Measurements from ENCODE around the gene INPP5A. TPM values are rescaled to one million over a fixed set of nuclear protein-coding genes. Genes with fewer than 3 reads are reported as not detected.
A peak's percentile ranks its signal among the peaks of the same experiment; 100 is the strongest.

Gene INPP5A
- total and polyA plus RNA-seq, 4 donors: 34.7 to 43.5 (median 41.2) TPM

DNA sequence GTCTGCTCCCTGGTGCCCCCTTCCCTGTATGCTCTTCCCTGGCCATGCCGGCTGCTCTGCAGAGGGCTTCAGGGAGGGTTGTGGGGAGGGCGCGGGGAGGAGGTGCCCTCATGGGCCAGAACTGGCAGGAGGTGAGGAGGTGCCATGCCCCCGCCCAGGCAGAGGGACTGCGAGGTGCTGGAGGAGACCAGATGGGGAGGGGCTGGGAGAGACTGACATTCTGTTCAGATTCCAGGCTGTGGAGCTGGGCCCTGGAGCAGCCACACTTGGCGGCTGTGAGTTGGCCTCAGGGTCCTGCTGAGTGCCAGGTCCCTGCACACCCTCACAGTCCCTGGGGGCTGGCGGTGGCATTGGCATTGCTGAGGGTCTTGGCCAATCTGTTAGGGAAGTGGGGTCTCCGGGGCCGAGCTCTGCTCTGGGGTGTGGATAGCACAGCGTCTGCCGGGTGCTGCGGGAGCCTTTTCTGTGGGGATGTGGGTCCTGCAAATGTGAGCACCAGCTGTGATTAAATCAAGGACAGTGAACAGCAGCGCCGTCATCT is 25.4 kb downstream of the INPP5A start:
- H3K27ac ChIP-seq (ENCODE audit: low read depth, low read length): no peak overlapping the region
- no peaks in the 10 kb centered on the region for H3K27me3 ChIP-seq (ENCODE audit: control insufficient read depth, insufficient read depth, low read length)
- no peak overlapping the region for H3K4me3 ChIP-seq (ENCODE audit: low read depth, low read length)
- H3K4me1 ChIP-seq (ENCODE audit: control insufficient read depth, insufficient read depth, low read length): peaks cover 19% of the 10 kb centered on the region
- H3K36me3 ChIP-seq (ENCODE audit: control insufficient read depth, insufficient read depth, low read length): peaks cover 16% of the 10 kb centered on the region
- peaks cover 2% of the 10 kb centered on the region for H3K9me3 ChIP-seq (ENCODE audit: control insufficient read depth, insufficient read depth, low read length)
- no peak for DNase-seq (ENCODE audit: low read depth in 4 of 6, low spot score in 6 of 6)
- WGBS (ENCODE audit: insufficient coverage): 92% methylated on average over 10 of the region's 14 CpGs

DNA sequence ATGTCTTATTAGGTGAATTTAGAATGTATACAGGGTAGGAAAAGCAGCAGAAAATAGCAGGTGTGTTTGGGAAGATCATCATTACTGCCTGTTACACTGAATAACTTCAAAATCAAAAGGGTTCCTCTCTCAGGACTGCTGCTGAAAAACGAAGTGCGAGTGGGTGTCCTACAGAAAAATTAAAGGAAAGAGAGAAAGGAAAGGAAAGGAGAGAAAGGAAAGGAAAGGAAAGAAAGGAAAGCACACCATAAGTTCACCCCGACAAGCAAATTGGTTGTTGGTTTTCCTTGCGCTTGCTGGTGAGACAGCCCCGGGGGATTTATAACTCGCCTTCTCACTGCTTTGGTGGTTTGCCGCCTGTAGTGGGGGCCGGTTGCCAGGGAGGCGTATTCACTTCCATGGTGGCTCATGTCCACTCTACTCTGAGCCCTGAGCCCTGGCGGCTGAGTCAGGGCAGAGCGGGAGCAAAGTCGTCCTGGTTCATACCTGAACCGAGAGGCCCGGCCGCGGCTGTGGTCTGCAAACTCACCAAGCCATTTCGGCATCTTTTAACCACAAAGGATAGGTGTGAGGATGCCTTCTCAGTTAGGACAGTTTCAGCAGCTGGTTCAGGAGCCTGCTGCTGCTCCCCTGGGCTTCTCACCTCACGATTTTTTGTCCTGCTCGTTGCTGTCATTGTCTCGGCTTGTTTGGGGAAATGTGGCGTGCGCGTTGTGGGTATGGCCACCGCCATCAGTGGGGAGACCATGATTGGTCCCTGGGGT is 26.1 kb downstream of the INPP5A start:
- Histone ChIP-seq H3K4me3 (ENCODE audit: low read depth, low read length) (no peak overlapping the region), H3K27ac (ENCODE audit: low read depth, low read length) (no peak overlapping the region), H3K27me3 (ENCODE audit: control insufficient read depth, insufficient read depth, low read length) (no peaks in the 10 kb centered on the region), H3K9me3 (ENCODE audit: control insufficient read depth, insufficient read depth, low read length) (peaks cover 2% of the 10 kb centered on the region), H3K4me1 (ENCODE audit: control insufficient read depth, insufficient read depth, low read length) (peaks cover 19% of the 10 kb centered on the region), H3K36me3 (ENCODE audit: control insufficient read depth, insufficient read depth, low read length) (peaks cover 14% of the 10 kb centered on the region)
- peak in 2 of 6 donors; percentile 15 to 43 for DNase-seq (ENCODE audit: low read depth in 4 of 6, low spot score in 6 of 6)
- WGBS (ENCODE audit: insufficient coverage): 65% methylated on average over 20 of the region's 24 CpGs

DNA sequence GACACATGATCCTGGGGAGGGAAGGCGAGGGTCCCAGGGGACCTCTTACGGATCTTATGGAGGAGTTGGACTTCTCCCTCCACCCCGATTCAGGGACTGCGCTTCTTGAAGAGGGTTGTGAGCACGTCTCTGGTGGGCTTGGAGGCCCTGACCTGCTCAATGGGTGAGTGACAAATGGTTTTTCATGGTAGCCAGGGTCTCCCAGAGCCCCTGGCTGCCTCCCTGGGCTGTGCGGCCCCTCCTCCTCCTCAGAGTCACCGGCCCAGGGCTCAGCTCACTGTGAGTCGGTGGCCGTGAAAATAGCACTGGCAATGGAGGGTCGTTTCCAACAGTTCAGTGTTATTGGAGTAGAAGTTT is 26.6 kb downstream of the INPP5A start:
- peaks cover 2% of the 10 kb centered on the region for H3K9me3 ChIP-seq (ENCODE audit: control insufficient read depth, insufficient read depth, low read length)
- H3K27me3 ChIP-seq (ENCODE audit: control insufficient read depth, insufficient read depth, low read length): no peaks in the 10 kb centered on the region
- peaks cover 14% of the 10 kb centered on the region for H3K36me3 ChIP-seq (ENCODE audit: control insufficient read depth, insufficient read depth, low read length)
- WGBS (ENCODE audit: insufficient coverage): 85% methylated on average over 2 of the region's 10 CpGs
- H3K27ac ChIP-seq (ENCODE audit: low read depth, low read length): no peak overlapping the region
- H3K4me1 ChIP-seq (ENCODE audit: control insufficient read depth, insufficient read depth, low read length): peaks cover 19% of the 10 kb centered on the region
- H3K4me3 ChIP-seq (ENCODE audit: low read depth, low read length): no peak overlapping the region
- no peak for DNase-seq (ENCODE audit: low read depth in 4 of 6, low spot score in 6 of 6)

DNA sequence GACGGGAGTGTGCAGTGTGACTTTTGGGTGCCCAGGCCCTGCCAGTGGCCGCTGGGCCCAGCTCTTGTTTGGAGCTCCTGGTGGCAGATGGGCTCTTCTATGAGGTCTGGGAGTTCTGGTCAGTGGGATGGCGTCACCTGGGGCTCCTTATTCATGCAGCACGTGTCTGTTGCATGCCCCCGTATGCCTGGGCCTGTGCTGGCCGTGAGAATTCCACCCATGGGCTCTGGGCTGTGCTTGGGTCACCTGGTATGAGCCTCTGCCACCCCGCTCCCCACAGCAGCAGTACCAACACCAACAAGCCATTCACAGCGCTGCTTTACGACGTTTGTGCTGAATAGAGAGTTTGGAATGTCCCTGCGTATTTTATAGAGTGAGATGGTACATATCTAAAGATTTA is 27.1 kb downstream of the INPP5A start:
- Histone ChIP-seq H3K4me1 (ENCODE audit: control insufficient read depth, insufficient read depth, low read length) (peaks cover 19% of the 10 kb centered on the region), H3K9me3 (ENCODE audit: control insufficient read depth, insufficient read depth, low read length) (peaks cover 2% of the 10 kb centered on the region), H3K36me3 (ENCODE audit: control insufficient read depth, insufficient read depth, low read length) (peaks cover 14% of the 10 kb centered on the region), H3K27me3 (ENCODE audit: control insufficient read depth, insufficient read depth, low read length) (no peaks in the 10 kb centered on the region), H3K4me3 (ENCODE audit: low read depth, low read length) (no peak overlapping the region), H3K27ac (ENCODE audit: low read depth, low read length) (no peak overlapping the region)
- WGBS (ENCODE audit: insufficient coverage): 87% methylated on average over 6 of the region's 11 CpGs
- DNase-seq (ENCODE audit: low read depth in 4 of 6, low spot score in 6 of 6): no peak

DNA sequence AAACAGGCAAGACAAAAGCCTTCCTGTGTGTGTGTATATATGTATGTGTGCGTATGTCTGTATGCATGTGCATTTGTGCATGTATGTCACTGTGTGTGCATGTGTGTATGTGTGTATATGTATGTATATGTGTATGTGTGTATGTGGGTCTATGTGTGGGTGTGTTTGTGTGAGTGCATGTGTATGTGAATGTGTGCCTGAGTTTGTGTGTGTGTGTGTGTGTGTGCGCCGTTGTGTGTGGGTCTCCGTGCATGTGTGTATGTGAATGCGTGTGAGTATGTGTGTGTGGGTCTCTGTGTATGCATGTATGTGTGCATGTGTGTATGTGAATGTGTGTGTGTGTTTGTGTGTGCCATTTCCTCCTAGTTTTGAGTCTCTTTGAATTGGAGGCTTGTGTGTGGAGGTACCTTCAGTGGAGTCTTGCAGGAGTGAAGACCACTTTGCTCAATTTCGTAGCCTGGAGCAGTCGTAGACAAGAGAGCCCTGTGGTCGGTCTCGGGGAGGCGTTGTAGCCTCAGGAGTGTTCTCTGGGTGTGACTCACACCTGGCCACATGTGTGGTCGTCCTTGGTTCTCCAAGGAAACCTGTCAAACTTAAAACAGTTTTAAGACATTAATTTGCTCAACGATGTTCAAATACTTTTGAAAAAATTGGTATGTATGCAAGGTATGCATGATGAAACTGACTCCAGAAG is 28.1 kb downstream of the INPP5A start:
- 95% methylated on average over 11 of the region's 12 CpGs for WGBS (ENCODE audit: insufficient coverage)
- H3K4me3 ChIP-seq (ENCODE audit: low read depth, low read length): no peak overlapping the region

DNA sequence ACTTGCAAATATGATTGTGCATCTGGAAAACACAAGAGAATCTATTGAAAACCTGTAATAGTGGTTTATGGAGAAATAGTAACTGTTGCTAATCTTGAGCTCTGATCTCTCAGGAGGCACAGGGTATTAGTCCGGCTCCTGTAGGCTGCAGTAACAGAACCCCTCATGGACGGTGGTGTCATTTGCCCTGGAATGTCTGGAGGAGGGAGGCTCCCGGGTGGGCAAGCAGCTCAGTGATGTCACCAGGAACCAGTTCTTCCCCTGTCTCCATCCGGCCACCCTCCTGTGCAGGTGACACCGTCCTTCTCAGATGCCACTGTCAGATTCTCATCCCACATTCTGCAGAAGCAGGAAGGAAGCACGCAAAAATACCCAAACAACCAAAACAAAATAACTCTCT is 29.3 kb downstream of the INPP5A start:
- Histone ChIP-seq H3K36me3 (ENCODE audit: control insufficient read depth, insufficient read depth, low read length) (peaks cover 16% of the 10 kb centered on the region), H3K4me1 (ENCODE audit: control insufficient read depth, insufficient read depth, low read length) (peaks cover 34% of the 10 kb centered on the region), H3K27me3 (ENCODE audit: control insufficient read depth, insufficient read depth, low read length) (no peaks in the 10 kb centered on the region), H3K4me3 (ENCODE audit: low read depth, low read length) (no peak overlapping the region), H3K27ac (ENCODE audit: low read depth, low read length) (no peak overlapping the region), H3K9me3 (ENCODE audit: control insufficient read depth, insufficient read depth, low read length) (no peaks in the 10 kb centered on the region)
- WGBS (ENCODE audit: insufficient coverage): 74% methylated on average over 5 of the region's 6 CpGs
- DNase-seq (ENCODE audit: low read depth in 4 of 6, low spot score in 6 of 6): no peak

More for the DNA sequence above, 28.1 kb downstream of the INPP5A start:
- H3K27ac ChIP-seq (ENCODE audit: low read depth, low read length): no peak overlapping the region
- H3K36me3 ChIP-seq (ENCODE audit: control insufficient read depth, insufficient read depth, low read length): peaks cover 15% of the 10 kb centered on the region
- DNase-seq (ENCODE audit: low read depth in 4 of 6, low spot score in 6 of 6): no peak
- H3K9me3 ChIP-seq (ENCODE audit: control insufficient read depth, insufficient read depth, low read length): peaks cover 2% of the 10 kb centered on the region
- H3K4me1 ChIP-seq (ENCODE audit: control insufficient read depth, insufficient read depth, low read length): peaks cover 25% of the 10 kb centered on the region
- H3K27me3 ChIP-seq (ENCODE audit: control insufficient read depth, insufficient read depth, low read length): no peaks in the 10 kb centered on the region

DNA sequence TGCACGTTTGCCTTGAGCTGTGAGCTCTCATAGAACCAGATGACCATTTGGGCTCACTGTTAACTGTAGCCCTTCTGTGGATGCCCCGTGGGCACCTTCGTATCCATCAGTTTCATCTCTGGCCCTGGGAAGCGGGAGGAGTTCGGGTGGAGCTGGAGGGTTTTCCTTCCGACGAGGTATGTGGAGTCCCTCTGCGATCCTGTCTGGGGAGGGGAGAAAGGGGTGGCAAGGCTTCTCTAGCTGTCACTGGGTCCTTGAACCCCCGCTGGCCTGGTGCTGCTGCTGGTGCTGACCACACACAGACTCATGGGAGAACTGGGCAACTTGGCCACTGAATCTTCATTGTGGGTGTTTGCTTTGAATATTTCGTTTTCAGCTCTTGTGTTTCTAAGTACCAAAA is 32.7 kb downstream of the INPP5A start:
- H3K27ac ChIP-seq (ENCODE audit: low read depth, low read length): no peak overlapping the region
- H3K27me3 ChIP-seq (ENCODE audit: control insufficient read depth, insufficient read depth, low read length): no peaks in the 10 kb centered on the region
- peaks cover 4% of the 10 kb centered on the region for H3K36me3 ChIP-seq (ENCODE audit: control insufficient read depth, insufficient read depth, low read length)
- 77% methylated on average over 8 of the region's 10 CpGs for WGBS (ENCODE audit: insufficient coverage)
- no peak for DNase-seq (ENCODE audit: low read depth in 4 of 6, low spot score in 6 of 6)
- no peaks in the 10 kb centered on the region for H3K9me3 ChIP-seq (ENCODE audit: control insufficient read depth, insufficient read depth, low read length)
- H3K4me3 ChIP-seq (ENCODE audit: low read depth, low read length): no peak overlapping the region
- peaks cover 29% of the 10 kb centered on the region for H3K4me1 ChIP-seq (ENCODE audit: control insufficient read depth, insufficient read depth, low read length)

DNA sequence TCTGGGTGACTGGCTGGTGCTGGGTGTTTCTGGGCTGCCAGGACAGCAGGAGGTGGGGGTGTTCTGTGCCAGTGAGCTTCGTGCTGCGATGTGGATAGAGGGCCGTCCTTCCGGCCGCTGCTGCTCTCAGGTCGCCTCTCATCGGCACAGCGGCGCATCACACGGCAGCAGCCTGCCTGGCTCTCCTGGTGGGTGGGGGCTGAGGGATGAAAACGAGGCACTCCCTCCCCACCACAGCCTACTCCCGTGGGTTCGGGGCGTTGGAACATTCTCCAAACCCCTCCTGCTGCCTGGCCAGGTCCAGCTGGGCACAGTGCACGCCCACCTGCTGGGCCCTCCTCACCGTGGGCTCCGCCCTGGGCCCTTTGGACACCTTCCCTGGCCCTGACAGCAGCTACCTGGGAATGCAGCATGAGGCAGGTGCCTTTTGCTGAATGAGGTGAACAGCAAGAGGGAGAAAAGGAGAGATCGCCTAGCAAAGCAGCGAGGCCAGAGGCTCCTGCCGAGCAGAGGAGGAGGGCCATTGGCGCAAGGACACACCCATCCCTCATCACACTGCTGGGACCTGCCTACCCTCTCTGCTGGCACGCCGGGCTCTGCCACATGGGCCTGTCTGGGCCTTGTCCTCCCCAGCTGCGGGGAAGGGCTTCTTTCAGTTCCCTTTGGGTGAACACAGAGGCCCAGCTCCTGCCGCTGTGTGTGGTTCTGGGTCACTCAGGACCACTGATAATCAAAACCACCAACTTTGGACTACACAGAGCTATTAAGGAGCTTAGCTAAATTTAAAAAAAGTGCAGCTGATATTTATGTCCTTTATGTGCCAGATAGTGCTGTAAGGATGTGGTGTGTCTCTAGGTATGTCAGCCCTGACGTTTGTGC is 33.4 kb downstream of the INPP5A start:
- peaks cover 37% of the 10 kb centered on the region for H3K4me1 ChIP-seq (ENCODE audit: control insufficient read depth, insufficient read depth, low read length)
- H3K27me3 ChIP-seq (ENCODE audit: control insufficient read depth, insufficient read depth, low read length): no peaks in the 10 kb centered on the region
- no peak for DNase-seq (ENCODE audit: low read depth in 4 of 6, low spot score in 6 of 6)
- no peak overlapping the region for H3K4me3 ChIP-seq (ENCODE audit: low read depth, low read length)
- 60% methylated on average over 12 of the region's 26 CpGs for WGBS (ENCODE audit: insufficient coverage)
- peaks cover 6% of the 10 kb centered on the region for H3K36me3 ChIP-seq (ENCODE audit: control insufficient read depth, insufficient read depth, low read length)
- H3K27ac ChIP-seq (ENCODE audit: low read depth, low read length): no peak overlapping the region
- H3K9me3 ChIP-seq (ENCODE audit: control insufficient read depth, insufficient read depth, low read length): no peaks in the 10 kb centered on the region
